GM23338 (cell line): ENCODE measurements around the gene TEX9.

Experiments used
- CTCF ChIP-seq, 2 experiments: fragments of 200-600 bp in 1 of 2; sonication (generic) in 1 of 2; conservative IDR thresholded peaks; 2 replicates each; pipeline versions ENCODE4 v1.5.1 to v1.6.1; 2016 to 2017; ENCODE audit warnings: antibody characterized with exemption in 2 of 2, low read depth in 2 of 2, mild to moderate bottlenecking in 2 of 2, moderate library complexity in 1 of 2
- EZH2 ChIP-seq: fragments of 200-600 bp; sonication (generic); IDR thresholded peaks from one replicate; pipeline ENCODE4 v1.8.0; 2017; ENCODE audit warnings: antibody characterized with exemption, mild to moderate bottlenecking, low read depth; ENCODE audit not compliant: unreplicated experiment
- POLR2AphosphoS5 ChIP-seq: IDR thresholded peaks from 2 replicates; pipeline ENCODE4 v1.6.1; 2016; ENCODE audit warnings: antibody characterized with exemption, low read depth
- REST ChIP-seq: IDR thresholded peaks from one replicate; pipeline ENCODE4 v1.6.1; 2018; ENCODE audit warnings: antibody characterized with exemption; ENCODE audit not compliant: unreplicated experiment
- ZNF331 ChIP-seq: fragments of 250-450 bp; sonication (Bioruptor Pico); IDR thresholded peaks from 2 replicates; pipeline ENCODE4 v1.5.0; 2020; ENCODE audit warnings: low read depth, mild to moderate bottlenecking, moderate library complexity

GRCh38 chr15:56320316-56320715 lies 44.9 kb upstream of the TEX9 start:
- TF ChIP-seq CTCF (conservative IDR thresholded peaks at IDR 0.05; ENCODE audit: low read depth in 2 of 2) (no peak), POLR2AphosphoS5 (no peak), EZH2 (no peak), REST (no peak), ZNF331 (CRISPR knock-in tag) (no peak)
